HepG2 (cell line): ENCODE results near the gene ALG9. TPM values are rescaled to one million over a fixed set of nuclear protein-coding genes. Genes with fewer than 3 reads are reported as not detected.

Experiments
- ATF4 ChIP-seq, 2 experiments: fragments of 450-650 bp in 1 of 2; sonication (generic) in 1 of 2; formaldehyde crosslinking; IDR thresholded peaks; 2 replicates each; pipeline versions ENCODE4 v1.5.0 to v1.8.0; 2020 to 2022; ENCODE audit warnings: mild to moderate bottlenecking in 1 of 2, missing genetic modification reagents in 1 of 2
- CREM ChIP-seq, 2 experiments: sonication (generic) in 1 of 2; formaldehyde crosslinking in 1 of 2; IDR thresholded peaks; 2 replicates each; pipeline versions ENCODE4 v1.4.0 to v1.6.1; 2016 to 2020; ENCODE audit warnings: antibody characterized with exemption in 1 of 2, mild to moderate bottlenecking in 1 of 2, missing genetic modification reagents in 1 of 2
- HNF4G ChIP-seq, 2 experiments: sonication (generic) in 1 of 2; formaldehyde crosslinking in 1 of 2; IDR thresholded peaks; 2 replicates each; pipeline versions ENCODE4 v1.4.0 to v1.6.1; 2011 to 2020; ENCODE audit warnings: borderline replicate concordance in 2 of 2, low read depth in 2 of 2, mild to moderate bottlenecking in 2 of 2, low read length in 1 of 2, missing genetic modification reagents in 1 of 2, moderate library complexity in 1 of 2
- HNRNPK ChIP-seq: fragments of 200-400 bp; formaldehyde crosslinking; IDR thresholded peaks from 2 replicates; pipeline ENCODE4 v1.6.1; 2018; ENCODE audit warnings: low read length, low read depth, moderate library complexity, mild to moderate bottlenecking; ENCODE audit not compliant: poor library complexity, severe bottlenecking
- MTERF4 ChIP-seq: sonication (generic); formaldehyde crosslinking; IDR thresholded peaks from 2 replicates; pipeline ENCODE4 v1.8.0; 2023; ENCODE audit warnings: mild to moderate bottlenecking, missing genetic modification reagents
- POLR2A ChIP-seq, 2 experiments: IDR thresholded peaks; 2 replicates each; pipeline ENCODE4 v1.6.1; 2011; ENCODE audit warnings: low read depth in 2 of 2, low read length in 2 of 2, mild to moderate bottlenecking in 1 of 2, moderate library complexity in 1 of 2; ENCODE audit not compliant: insufficient read depth in 1 of 2
- RNF2 ChIP-seq: fragments of 450-650 bp; conservative IDR thresholded peaks from 2 replicates; pipeline ENCODE4 v1.6.1; 2016; ENCODE audit warnings: low read depth
- SIX4 ChIP-seq: sonication (generic); formaldehyde crosslinking; IDR thresholded peaks from 2 replicates; pipeline ENCODE4 v1.4.0; 2020; ENCODE audit warnings: missing genetic modification reagents
- SNAPC4 ChIP-seq: sonication (generic); formaldehyde crosslinking; IDR thresholded peaks from 2 replicates; pipeline ENCODE4 v1.4.0; 2020; ENCODE audit warnings: mild to moderate bottlenecking, missing genetic modification reagents
- SRSF4 ChIP-seq: fragments of 200-400 bp; formaldehyde crosslinking; IDR thresholded peaks from one replicate; pipeline ENCODE4 v1.6.1; 2018; ENCODE audit warnings: mild to moderate bottlenecking, low read depth, low read length, moderate library complexity; ENCODE audit not compliant: poor library complexity, severe bottlenecking
- WIZ ChIP-seq: sonication (generic); formaldehyde crosslinking; IDR thresholded peaks from 2 replicates; pipeline ENCODE4 v1.5.1; 2020; ENCODE audit warnings: mild to moderate bottlenecking, missing genetic modification reagents
- ZBED4 ChIP-seq: sonication (generic); formaldehyde crosslinking; IDR thresholded peaks from 2 replicates; pipeline ENCODE4 v1.4.0; 2020; ENCODE audit warnings: missing genetic modification reagents, borderline replicate concordance
- ZKSCAN1 ChIP-seq: fragments of 150-350 bp; IDR thresholded peaks from 2 replicates; pipeline ENCODE4 v1.6.1; 2014; ENCODE audit warnings: low read length
- ZNF558 ChIP-seq: sonication (generic); formaldehyde crosslinking; IDR thresholded peaks from 2 replicates; pipeline ENCODE4 v1.9.0; 2022; ENCODE audit warnings: mild to moderate bottlenecking, missing genetic modification reagents, borderline replicate concordance
- ZNF580 ChIP-seq: IDR thresholded peaks from 2 replicates; pipeline ENCODE4 v1.6.1; 2016; ENCODE audit warnings: low read depth, borderline replicate concordance
- ZNF607 ChIP-seq: sonication (generic); formaldehyde crosslinking; IDR thresholded peaks from 2 replicates; pipeline ENCODE4 v1.5.1; 2020; ENCODE audit warnings: missing genetic modification reagents, mild to moderate bottlenecking, borderline replicate concordance
- ZNF749 ChIP-seq: sonication (generic); formaldehyde crosslinking; IDR thresholded peaks from 2 replicates; pipeline ENCODE4 v1.8.0; 2022; ENCODE audit warnings: mild to moderate bottlenecking, missing genetic modification reagents, moderate library complexity, borderline replicate concordance
- ZNF839 ChIP-seq: sonication (generic); formaldehyde crosslinking; IDR thresholded peaks from 2 replicates; pipeline ENCODE4 v1.4.0; 2020; ENCODE audit warnings: missing genetic modification reagents, mild to moderate bottlenecking, borderline replicate concordance
- polyA plus RNA-seq, 8 experiments: library from polyadenylated mRNA; depleted of rRNA in 3 of 8; stranded (reverse) in 7 of 8; unstranded in 1 of 8; fragments of >200 nt; fragmentation: Illumina TruSeq in 4 of 8; extraction: Trizol in 4 of 8; gene quantifications; 2 replicates each; pipeline versions ENCODE4 v1.2.1 to v1.2.3, GENCODE V29; 2011 to 2016; ENCODE audit warnings: low read depth in 4 of 8, missing spikeins in 1 of 8, mixed read lengths in 1 of 8; ENCODE audit not compliant: insufficient read depth in 1 of 8
- total RNA-seq, 5 experiments: library from RNA; depleted of rRNA; stranded (reverse); fragments of >200 nt; fragmentation: Illumina TruSeq; extraction: Trizol; gene quantifications; 2 replicates each; pipeline ENCODE4 v1.2.3, GENCODE V29; 2016; ENCODE audit warnings: low read depth in 1 of 5

Gene ALG9
- total and polyA plus RNA-seq, 2 of the 13 experiments (the other 11 are each of a cell fraction or from before 2014, with no cell fraction given): 39.4 to 40.6 TPM

GRCh38 chr11:111917788-111918187 lies 46.4 kb upstream of the ALG9 start (continued):
- TF ChIP-seq CREM (IDR thresholded peaks at IDR 0.05) (no peak), CREM (CRISPR knock-in tag; IDR thresholded peaks at IDR 0.05) (no peak), ZNF580 (CRISPR knock-in tag) (no peak), ZNF558 (CRISPR knock-in tag) (no peak), SIX4 (CRISPR knock-in tag) (no peak), MTERF4 (CRISPR knock-in tag) (no peak), SNAPC4 (no peak), WIZ (CRISPR knock-in tag) (no peak), POLR2A (IDR thresholded peaks at IDR 0.05; ENCODE audit: insufficient read depth in 1 of 2, low read depth in 2 of 2, low read length in 2 of 2) (0 out of 4 replicates have a peak, but pooled peaks of 1 of the 2 experiments have one; percentile 23), ZNF607 (CRISPR knock-in tag) (0 out of 2 replicates have a peak, but pooled peaks have one; percentile 62), HNRNPK (no peak), ZBED4 (CRISPR knock-in tag) (no peak), SRSF4 (no peak), ZKSCAN1 (no peak), HNF4G (IDR thresholded peaks at IDR 0.05; ENCODE audit: borderline replicate concordance, low read depth, low read length) (peak; percentile 82), HNF4G (CRISPR knock-in tag; IDR thresholded peaks at IDR 0.05; ENCODE audit: borderline replicate concordance, low read depth) (no peak), ATF4 (CRISPR knock-in tag; IDR thresholded peaks at IDR 0.05) (no peak), ZNF839 (CRISPR knock-in tag) (no peak), RNF2 (no peak), ZNF749 (CRISPR knock-in tag) (no peak)
